Measurements from ENCODE around the gene ZNF224.

ZNF224 gene

DNA sequence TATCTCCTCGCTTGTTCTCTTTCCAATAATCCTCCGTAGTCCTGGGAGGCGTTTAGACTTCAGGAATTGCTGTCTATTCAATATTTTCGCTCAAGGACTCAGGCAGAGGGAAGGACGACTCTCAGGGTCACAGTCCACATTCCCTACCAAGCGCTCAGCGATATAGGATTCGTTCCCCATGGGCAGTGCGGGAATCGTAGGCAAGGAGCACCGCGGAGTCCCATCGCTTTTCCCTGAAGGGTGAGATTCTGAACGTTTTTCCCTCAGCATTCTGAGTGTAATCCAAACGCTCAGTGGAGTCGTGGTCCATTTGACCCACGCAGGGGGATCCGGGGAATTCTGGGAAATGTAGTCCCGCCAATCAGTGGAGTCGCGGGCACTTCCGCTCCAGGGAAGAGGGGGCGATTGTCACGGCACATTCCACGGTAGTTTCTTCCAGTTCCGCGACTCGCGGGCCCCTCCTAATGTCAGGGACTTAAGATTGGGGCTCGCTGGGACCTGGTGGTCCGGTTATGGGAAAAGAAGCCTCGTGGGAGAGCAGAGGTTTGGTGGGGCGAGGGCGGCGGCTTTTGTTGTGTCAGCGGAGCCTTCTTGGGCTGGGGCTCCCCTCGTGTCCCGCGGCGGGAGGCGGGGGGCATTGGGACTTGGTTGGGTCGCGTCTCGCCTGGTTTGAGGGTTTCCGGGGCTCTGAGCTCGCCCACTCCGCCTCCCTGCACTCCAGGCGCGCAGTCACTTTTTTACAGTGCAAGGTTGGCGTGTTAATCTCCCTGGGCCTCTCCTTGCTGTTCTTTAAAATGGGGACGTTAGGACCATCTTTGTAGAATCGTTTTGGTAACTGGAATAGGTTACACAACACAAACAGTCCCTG, 47.3 kb downstream of the ZNF224 start, which contains the start of gene ZNF234:
TSS of gene ZNF234 (plus strand) at position 364 of the 868 bp plus-strand sequence. CDS start 3,079 bp downstream, outside the sequence.
- DNase-seq = peak; percentile 50 to 60

GRCh38 chr19:44142059-44142433, 47.9 kb downstream of the ZNF224 start:
- DNase-seq = no peak

- DNase-seq = no peak
Observed at GRCh38 chr19:44149776-44150175, 55.6 kb downstream of the ZNF224 start.

DNA sequence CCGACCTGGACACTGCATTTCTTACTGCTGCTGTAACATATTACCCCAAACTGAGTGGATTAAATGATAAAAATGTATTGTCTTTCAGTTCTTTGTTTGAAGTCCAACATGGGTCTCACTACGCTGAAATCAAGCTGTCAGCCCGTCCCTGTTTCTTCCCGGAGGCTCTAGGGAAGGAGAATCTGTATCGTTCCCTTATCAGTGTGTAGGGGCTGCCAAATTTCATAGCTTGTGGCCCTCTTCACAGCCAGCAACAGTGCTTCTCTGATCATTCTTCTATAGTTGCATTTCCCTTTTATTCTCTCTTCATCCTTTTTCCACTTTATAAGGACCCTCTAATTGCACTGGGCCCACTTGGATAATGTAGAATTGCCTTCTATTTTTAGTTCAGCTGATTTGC, 57.3 kb downstream of the ZNF224 start:
- DNase-seq = no peak

- no peak for DNase-seq
Observed at GRCh38 chr19:44156475-44156874, 62.3 kb downstream of the ZNF224 start.

Measured in bone marrow (tissue), 2 donors.